ENCODE measurements around the gene PKNOX2. TPM values are rescaled to one million over a fixed set of nuclear protein-coding genes. Genes with fewer than 3 reads are reported as not detected.
A peak's percentile ranks its signal among the peaks of the same experiment; 100 is the strongest.

The PKNOX2 gene
- total RNA-seq, 1 donor from 2014 or later = 5.8 TPM

- ATAC-seq (ENCODE audit: poor library complexity) (peak; percentile 52), DNase-seq (no peak)
- intact Hi-C loops (cut with DNase I) = no loop called here
Measured at GRCh38 chr11:125245299-125245698, 80.7 kb downstream of the PKNOX2 start.

GRCh38 chr11:125247431-125247830 is 82.9 kb downstream of the PKNOX2 start:
- DNase-seq = no peak
- ATAC-seq (ENCODE audit: poor library complexity) = no peak
- intact Hi-C loops (cut with DNase I) = no loop called here

GRCh38 chr11:125250318-125251213 is 86.0 kb downstream of the PKNOX2 start:
- intact Hi-C loops (cut with DNase I) = no loop called here
- DNase-seq = no peak
- no peak for ATAC-seq (ENCODE audit: poor library complexity)

GRCh38 chr11:125251214-125251545 is 86.6 kb downstream of the PKNOX2 start:
- intact Hi-C loops (cut with DNase I) = no loop called here
- no peak for DNase-seq
- ATAC-seq (ENCODE audit: poor library complexity) = no peak

- ATAC-seq (ENCODE audit: poor library complexity) = no peak
- intact Hi-C loops (cut with DNase I) = no loop called here
Measured at GRCh38 chr11:125251956-125252355, 87.4 kb downstream of the PKNOX2 start.

GRCh38 chr11:125253289-125253688 is 88.7 kb downstream of the PKNOX2 start:
- ATAC-seq (ENCODE audit: poor library complexity) (peak; percentile 66), DNase-seq (no peak)
- intact Hi-C loops (cut with DNase I) = no loop called here

More at GRCh38 chr11:125251956-125252355, 87.4 kb downstream of the PKNOX2 start:
- no peak for DNase-seq

- ATAC-seq (ENCODE audit: poor library complexity) (peak; percentile 60), DNase-seq (no peak)
- intact Hi-C loops (cut with DNase I) = no loop called here
Measured at GRCh38 chr11:125253795-125254525, 89.4 kb downstream of the PKNOX2 start.

GRCh38 chr11:125256541-125257189 is 92.1 kb downstream of the PKNOX2 start:
- intact Hi-C loops (cut with DNase I) = no loop called here
- DNase-seq = no peak
- ATAC-seq (ENCODE audit: poor library complexity) = no peak

- DNase-seq (no peak), ATAC-seq (ENCODE audit: poor library complexity) (no peak)
- intact Hi-C loops (cut with DNase I) = no loop called here
Measured at GRCh38 chr11:125257190-125257579, 92.6 kb downstream of the PKNOX2 start.

GRCh38 chr11:125257751-125258150 is 93.2 kb downstream of the PKNOX2 start:
- ATAC-seq (ENCODE audit: poor library complexity) = no peak
- intact Hi-C loops (cut with DNase I) = no loop called here
- DNase-seq = no peak

GRCh38 chr11:125258291-125259032 is 93.9 kb downstream of the PKNOX2 start:
- intact Hi-C loops (cut with DNase I) = no loop called here
- DNase-seq (no peak), ATAC-seq (ENCODE audit: poor library complexity) (no peak)

GRCh38 chr11:125261588-125261987 is 97.0 kb downstream of the PKNOX2 start:
- intact Hi-C loops (cut with DNase I) = no loop called here
- ATAC-seq (ENCODE audit: poor library complexity) (no peak), DNase-seq (no peak)

- intact Hi-C loops (cut with DNase I) = no loop called here
- ATAC-seq (ENCODE audit: poor library complexity) (no peak), DNase-seq (no peak)
Measured at GRCh38 chr11:125262194-125262829, 97.8 kb downstream of the PKNOX2 start.

GRCh38 chr11:125262830-125263218 is 98.3 kb downstream of the PKNOX2 start:
- intact Hi-C loops (cut with DNase I) = no loop called here
- ATAC-seq (ENCODE audit: poor library complexity) (peak; percentile 62), DNase-seq (no peak)

GRCh38 chr11:125263268-125263790 is 98.8 kb downstream of the PKNOX2 start:
- intact Hi-C loops (cut with DNase I) = no loop called here
- DNase-seq (peak; percentile 85), ATAC-seq (ENCODE audit: poor library complexity) (peak; percentile 88)

GRCh38 chr11:125264100-125265022 is 99.8 kb downstream of the PKNOX2 start:
- intact Hi-C loops (cut with DNase I) = no loop called here
- ATAC-seq (ENCODE audit: poor library complexity) (no peak), DNase-seq (no peak)

GRCh38 chr11:125267548-125267947 is 103.0 kb downstream of the PKNOX2 start:
- DNase-seq = no peak
- no peak for ATAC-seq (ENCODE audit: poor library complexity)
- intact Hi-C loops (cut with DNase I) = no loop called here
